GM06990 (cell line): Measurements from ENCODE around the gene CLASRP.

Experiments used
- DNase-seq: peaks from one replicate; pipeline ENCODE4 v3.0.0-alpha.2; 2011; ENCODE audit not compliant: insufficient read length; ENCODE audit errors: extremely low read depth
- H3K27me3 ChIP-seq: replicated peaks from 2 replicates; pipeline ENCODE4 v1.6.0; 2011; ENCODE audit warnings: low read length; ENCODE audit not compliant: control insufficient read depth, insufficient read depth
- H3K36me3 ChIP-seq: 2 replicates; pipeline ENCODE4 v1.5.1; 2011; ENCODE audit warnings: low read length; ENCODE audit not compliant: control insufficient read depth, insufficient read depth
- H3K4me3 ChIP-seq: replicated peaks from 2 replicates; pipeline ENCODE4 v1.5.1; 2011; ENCODE audit warnings: low read depth, mild to moderate bottlenecking, control low read depth, low read length
- TF ChIP-seq, protein P1 (sequence below): IDR thresholded peaks from 2 replicates; pipeline ENCODE4 v1.5.1; 2011; ENCODE audit warnings: low read length, control low read depth, mild to moderate bottlenecking, inconsistent platforms; ENCODE audit not compliant: insufficient read depth, poor library complexity, severe bottlenecking

The CLASRP gene

GRCh38 chr19:45005787-45006186 lies 33.1 kb upstream of the CLASRP start:
- Histone ChIP-seq H3K27me3 (no peaks in the 10 kb centered on the region), H3K36me3 (peaks cover 9% of the 10 kb centered on the region), H3K4me3 (no peak overlapping the region)
- no peak for DNase-seq
- TF ChIP-seq, protein P1, sequence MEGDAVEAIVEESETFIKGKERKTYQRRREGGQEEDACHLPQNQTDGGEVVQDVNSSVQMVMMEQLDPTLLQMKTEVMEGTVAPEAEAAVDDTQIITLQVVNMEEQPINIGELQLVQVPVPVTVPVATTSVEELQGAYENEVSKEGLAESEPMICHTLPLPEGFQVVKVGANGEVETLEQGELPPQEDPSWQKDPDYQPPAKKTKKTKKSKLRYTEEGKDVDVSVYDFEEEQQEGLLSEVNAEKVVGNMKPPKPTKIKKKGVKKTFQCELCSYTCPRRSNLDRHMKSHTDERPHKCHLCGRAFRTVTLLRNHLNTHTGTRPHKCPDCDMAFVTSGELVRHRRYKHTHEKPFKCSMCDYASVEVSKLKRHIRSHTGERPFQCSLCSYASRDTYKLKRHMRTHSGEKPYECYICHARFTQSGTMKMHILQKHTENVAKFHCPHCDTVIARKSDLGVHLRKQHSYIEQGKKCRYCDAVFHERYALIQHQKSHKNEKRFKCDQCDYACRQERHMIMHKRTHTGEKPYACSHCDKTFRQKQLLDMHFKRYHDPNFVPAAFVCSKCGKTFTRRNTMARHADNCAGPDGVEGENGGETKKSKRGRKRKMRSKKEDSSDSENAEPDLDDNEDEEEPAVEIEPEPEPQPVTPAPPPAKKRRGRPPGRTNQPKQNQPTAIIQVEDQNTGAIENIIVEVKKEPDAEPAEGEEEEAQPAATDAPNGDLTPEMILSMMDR: no peak

GRCh38 chr19:45008552-45008951 lies 30.3 kb upstream of the CLASRP start:
- TF ChIP-seq, protein P1: no peak
- Histone ChIP-seq H3K4me3 (no peak overlapping the region), H3K36me3 (peaks cover 10% of the 10 kb centered on the region), H3K27me3 (no peaks in the 10 kb centered on the region)
- no peak for DNase-seq

GRCh38 chr19:45009625-45010255 lies 29.1 kb upstream of the CLASRP start:
- no peak overlapping the region for H3K4me3 ChIP-seq
- H3K36me3 ChIP-seq: peaks cover 10% of the 10 kb centered on the region
- no peaks in the 10 kb centered on the region for H3K27me3 ChIP-seq
- TF ChIP-seq, protein P1: no peak
- DNase-seq: no peak

DNA sequence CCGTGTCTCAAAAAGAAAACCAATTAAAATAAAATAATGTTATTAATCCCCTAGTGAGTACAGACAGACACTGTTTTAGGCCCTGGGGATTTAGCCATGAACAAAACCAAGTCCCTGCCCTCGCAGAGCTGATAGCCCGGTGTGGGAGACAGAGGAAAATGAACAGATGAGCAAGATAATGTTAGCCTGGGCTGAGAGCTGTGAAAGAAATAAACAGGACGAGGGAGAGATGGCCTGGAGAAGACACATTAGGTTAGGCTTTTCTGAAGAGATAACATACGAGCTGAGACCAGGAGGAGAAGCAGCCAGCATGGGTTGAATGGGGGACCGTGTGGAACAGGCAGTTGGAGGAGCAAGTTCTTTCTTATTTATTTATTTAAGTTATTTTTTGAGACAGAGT lies 28.5 kb upstream of the CLASRP start:
- Histone ChIP-seq H3K36me3 (peaks cover 10% of the 10 kb centered on the region), H3K4me3 (no peak overlapping the region), H3K27me3 (no peaks in the 10 kb centered on the region)
- TF ChIP-seq, protein P1: no peak
- no peak for DNase-seq

DNA sequence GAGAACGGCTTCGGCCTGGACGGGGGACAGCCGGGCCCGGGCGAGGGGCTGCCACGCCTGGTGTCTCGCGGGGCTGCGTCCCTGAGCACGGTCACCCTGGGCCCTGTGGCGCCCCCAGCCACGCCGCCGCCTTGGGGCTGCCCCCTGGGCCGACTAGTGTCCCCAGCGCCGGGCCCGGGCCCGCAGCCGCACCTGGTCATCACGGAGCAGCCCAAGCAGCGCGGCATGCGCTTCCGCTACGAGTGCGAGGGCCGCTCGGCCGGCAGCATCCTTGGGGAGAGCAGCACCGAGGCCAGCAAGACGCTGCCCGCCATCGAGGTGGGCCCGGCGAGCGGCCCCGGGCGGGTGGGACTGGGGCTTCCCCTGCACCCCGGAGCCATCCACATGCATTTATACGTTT lies 26.9 kb upstream of the CLASRP start:
- H3K4me3 ChIP-seq: no peak overlapping the region
- TF ChIP-seq, protein P1: no peak
- H3K27me3 ChIP-seq: no peaks in the 10 kb centered on the region
- no peak for DNase-seq
- peaks cover 6% of the 10 kb centered on the region for H3K36me3 ChIP-seq
